ENCODE results near the gene TRIM62.

Gene TRIM62

DNA sequence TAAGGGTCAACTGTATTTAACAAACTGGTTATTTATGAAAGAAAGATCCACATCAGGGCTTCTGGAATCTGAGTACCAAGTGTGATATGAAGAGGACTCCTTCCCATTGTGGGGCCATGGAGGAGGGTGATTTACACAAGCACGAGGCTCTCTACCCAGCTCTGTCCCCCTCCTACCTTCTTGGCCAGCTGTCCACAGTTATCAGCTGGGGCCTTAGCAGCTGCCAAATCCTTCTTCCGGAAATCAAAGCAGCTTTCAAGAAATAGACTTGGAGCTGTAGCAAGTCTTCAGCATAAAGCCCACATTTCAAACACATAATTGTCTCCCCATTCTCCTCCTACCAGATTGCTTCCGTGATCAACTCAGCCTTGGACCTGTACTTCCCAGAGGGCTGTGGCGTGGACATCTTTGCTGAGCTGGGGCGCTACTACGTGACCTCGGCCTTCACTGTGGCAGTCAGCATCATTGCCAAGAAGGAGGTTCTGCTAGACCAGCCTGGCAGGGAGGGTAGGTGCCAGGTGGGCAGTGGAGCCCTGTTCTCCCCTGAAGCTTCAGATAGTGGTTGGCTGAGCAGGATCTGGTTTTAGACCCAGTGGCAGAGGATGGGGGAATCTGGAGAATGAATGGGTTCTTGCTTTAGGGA lies 85.4 kb downstream of the TRIM62 start:
- DNase-seq, result no peak
